Caco-2 (cell line): ENCODE data around the gene KCND3. TPM values are rescaled to one million over a fixed set of nuclear protein-coding genes. Genes with fewer than 3 reads are reported as not detected.

ENCODE experiments used
- BruUV-seq: library from RNA; stranded (reverse); fragments of 400-500 nt; replicated peaks from 2 replicates; lab custom pipeline; 2021; lab: Mats Ljungman, UMichigan
- CTCF ChIA-PET: fragments of 300-600 bp; sonication (Branson Sonifier 250); formaldehyde crosslinking; loops from one replicate; lab custom pipeline; 2022; ENCODE audit warnings: antibody characterized with exemption; lab: Charles Lee
- POLR2A ChIA-PET: fragments of 300-600 bp; sonication (Branson Sonifier 250); formaldehyde crosslinking; loops from one replicate; lab custom pipeline; 2022; ENCODE audit warnings: antibody characterized with exemption; lab: Charles Lee
- DNase-seq, 2 experiments: peaks; one replicate each; pipeline versions ENCODE4 v3.0.0 to v3.0.0-alpha.2; 2020 to 2022
- H3K27me3 ChIP-seq: replicated peaks from 2 replicates; pipeline ENCODE4 v1.6.0; 2011; ENCODE audit warnings: low read length; ENCODE audit not compliant: control insufficient read depth, insufficient read depth
- H3K36me3 ChIP-seq: 2 replicates; pipeline ENCODE4 v1.5.1; 2011; ENCODE audit warnings: low read length; ENCODE audit not compliant: control insufficient read depth, insufficient read depth
- H3K4me1 ChIP-seq: fragments of 250-450 bp; sonication (Bioruptor Pico); 2 replicates; pipeline ENCODE4 v1.5.1; 2020; ENCODE audit warnings: mild to moderate bottlenecking
- H3K4me3 ChIP-seq: 2 replicates; pipeline ENCODE4 v1.5.1; 2011; ENCODE audit warnings: low read depth, mild to moderate bottlenecking, control low read depth, low read length
- H3K9me3 ChIP-seq: fragments of 250-450 bp; sonication (Bioruptor Pico); 2 replicates; pipeline ENCODE4 v1.5.1; 2020; ENCODE audit warnings: mild to moderate bottlenecking, moderate library complexity
- H3K27ac Mint-ChIP-seq: one replicate; pipeline ENCODE4 v1.8.0; 2022; ENCODE audit warnings: mixed read lengths; ENCODE audit not compliant: unreplicated experiment
- H3K27me3 Mint-ChIP-seq: one replicate; pipeline ENCODE4 v1.8.0; 2022; ENCODE audit warnings: mixed read lengths; ENCODE audit not compliant: insufficient read depth, unreplicated experiment
- H3K36me3 Mint-ChIP-seq: one replicate; pipeline ENCODE4 v1.8.0; 2022; ENCODE audit warnings: mild to moderate bottlenecking, mixed read lengths; ENCODE audit not compliant: insufficient read depth, unreplicated experiment
- H3K4me1 Mint-ChIP-seq: one replicate; pipeline ENCODE4 v1.8.0; 2022; ENCODE audit warnings: low read depth, mixed read lengths; ENCODE audit not compliant: unreplicated experiment
- H3K4me3 Mint-ChIP-seq: one replicate; pipeline ENCODE4 v1.8.0; 2022; ENCODE audit warnings: mild to moderate bottlenecking, moderate library complexity, mixed read lengths; ENCODE audit not compliant: unreplicated experiment
- H3K9me3 Mint-ChIP-seq: one replicate; pipeline ENCODE4 v1.8.0; 2022; ENCODE audit warnings: mixed read lengths; ENCODE audit not compliant: unreplicated experiment
- CTCF ChIP-seq, 2 experiments: fragments of 200-600 bp in 1 of 2; IDR thresholded peaks; 1 replicate in 1 of 2; 2 replicates in 1 of 2; pipeline versions ENCODE4 v1.5.1 to v1.8.0; 2011 to 2022; ENCODE audit warnings: antibody characterized with exemption in 1 of 2, control low read depth in 1 of 2, inconsistent platforms in 1 of 2, low read depth in 1 of 2, low read length in 1 of 2, mild to moderate bottlenecking in 1 of 2, moderate library complexity in 1 of 2; ENCODE audit not compliant: insufficient read depth in 1 of 2, severe bottlenecking in 1 of 2, unreplicated experiment in 1 of 2
- intact Hi-C: fragments of 100-400 bp; cut with micrococcal nuclease; formaldehyde crosslinking; loops from one replicate; pipeline ENCODE4 v1.10.0; 2022; ENCODE audit not compliant: unreplicated experiment
- total RNA-seq: library from RNA; stranded (reverse); gene quantifications from 2 replicates; pipeline ENCODE4 v1.2.3, GENCODE V29; 2022

KCND3 gene
- total RNA-seq, 1 experiment from 2014 or later, result 5.1 TPM

DNA sequence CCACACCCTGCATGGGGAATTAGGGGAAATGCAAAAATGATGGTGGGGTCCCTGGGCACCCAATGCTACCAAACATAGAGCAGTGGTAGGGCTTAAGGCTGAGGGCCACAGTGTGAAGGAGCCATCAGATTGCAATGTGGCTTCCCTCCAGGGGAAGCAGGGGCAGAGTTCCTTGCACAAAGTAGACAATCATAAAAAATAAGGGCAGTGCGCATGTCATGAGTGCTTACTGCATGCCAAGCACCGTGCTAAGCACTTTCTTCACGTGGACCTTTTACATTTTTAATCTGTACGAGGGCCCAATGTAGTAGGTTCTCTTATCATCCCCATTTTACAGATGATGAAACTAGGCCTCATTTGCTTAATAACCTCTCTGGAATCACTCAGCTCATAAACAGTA is 177.2 kb downstream of the KCND3 start:
- BruUV-seq, result no TSS peak
- Mint-ChIP-seq H3K36me3 (no peaks in the 10 kb centered on the region), H3K9me3 (no peaks in the 10 kb centered on the region), H3K4me3 (no peak overlapping the region), H3K27ac (no peak overlapping the region), H3K4me1 (no peaks in the 10 kb centered on the region), H3K27me3 (no peaks in the 10 kb centered on the region)
- ChIA-PET CTCF (no interaction called here), POLR2A (no interaction called here)
- no peaks in the 10 kb centered on the region for H3K9me3 ChIP-seq
- TF ChIP-seq CTCF (IDR thresholded peaks at IDR 0.05; ENCODE audit: insufficient read depth in 1 of 2, low read depth in 1 of 2, low read length in 1 of 2, severe bottlenecking in 1 of 2, unreplicated experiment in 1 of 2), result no peak
- no peaks in the 10 kb centered on the region for H3K36me3 ChIP-seq
- H3K4me1 ChIP-seq, result no peaks in the 10 kb centered on the region
- no peak overlapping the region for H3K4me3 ChIP-seq
- intact Hi-C loops, result no loop called here
- DNase-seq, result no peak
- H3K27me3 ChIP-seq, result no peaks in the 10 kb centered on the region

DNA sequence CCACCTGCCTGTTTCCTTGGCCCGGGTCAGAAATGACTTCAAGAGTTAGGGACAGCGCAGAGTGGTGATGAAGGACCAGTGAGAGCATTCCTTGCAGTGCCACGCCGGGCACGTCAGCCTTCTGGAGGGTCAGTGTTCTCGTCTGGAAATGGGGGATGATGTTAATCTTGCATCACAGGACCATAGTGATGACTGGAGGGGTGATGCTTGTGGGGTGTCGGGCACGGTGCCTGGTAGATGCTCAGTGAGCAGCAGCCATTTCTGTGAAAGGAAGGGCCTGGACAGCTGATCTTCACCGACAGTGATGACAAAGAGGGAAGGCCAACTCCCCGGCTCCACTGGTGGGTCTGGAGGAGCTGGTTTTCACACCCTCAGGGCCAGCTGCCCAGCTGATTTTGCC is 177.6 kb downstream of the KCND3 start:
- Histone ChIP-seq H3K9me3 (no peaks in the 10 kb centered on the region), H3K36me3 (no peaks in the 10 kb centered on the region), H3K4me1 (no peaks in the 10 kb centered on the region), H3K4me3 (no peak overlapping the region), H3K27me3 (no peaks in the 10 kb centered on the region)
- Mint-ChIP-seq H3K4me1 (no peaks in the 10 kb centered on the region), H3K4me3 (no peak overlapping the region), H3K9me3 (no peaks in the 10 kb centered on the region), H3K27me3 (no peaks in the 10 kb centered on the region), H3K36me3 (no peaks in the 10 kb centered on the region), H3K27ac (no peak overlapping the region)
- BruUV-seq, result no TSS peak
- intact Hi-C loops, result no loop called here
- CTCF ChIA-PET, result no interaction called here
- POLR2A ChIA-PET, result no interaction called here
- TF ChIP-seq CTCF (IDR thresholded peaks at IDR 0.05; ENCODE audit: insufficient read depth in 1 of 2, low read depth in 1 of 2, low read length in 1 of 2, severe bottlenecking in 1 of 2, unreplicated experiment in 1 of 2), result no peak
- no peak for DNase-seq

GRCh38 chr1:111805251-111805650 is 184.2 kb downstream of the KCND3 start:
- CTCF ChIA-PET, result no interaction called here
- H3K4me3 ChIP-seq, result no peak overlapping the region
- no peaks in the 10 kb centered on the region for H3K4me1 ChIP-seq
- DNase-seq, result no peak
- TF ChIP-seq CTCF (IDR thresholded peaks at IDR 0.05; ENCODE audit: insufficient read depth in 1 of 2, low read depth in 1 of 2, low read length in 1 of 2, severe bottlenecking in 1 of 2, unreplicated experiment in 1 of 2), result no peak
- no peaks in the 10 kb centered on the region for H3K9me3 ChIP-seq
- H3K36me3 Mint-ChIP-seq, result no peaks in the 10 kb centered on the region
- H3K4me1 Mint-ChIP-seq, result no peaks in the 10 kb centered on the region
- no peak overlapping the region for H3K27ac Mint-ChIP-seq
- H3K4me3 Mint-ChIP-seq, result no peak overlapping the region
- H3K36me3 ChIP-seq, result no peaks in the 10 kb centered on the region
- POLR2A ChIA-PET, result no interaction called here
- no peaks in the 10 kb centered on the region for H3K9me3 Mint-ChIP-seq
- intact Hi-C loops, result no loop called here
- BruUV-seq, result no TSS peak
- no peaks in the 10 kb centered on the region for H3K27me3 ChIP-seq
- H3K27me3 Mint-ChIP-seq, result no peaks in the 10 kb centered on the region
